H1 (cell line): ENCODE data around the gene HDHD2. TPM values are rescaled to one million over a fixed set of nuclear protein-coding genes. Genes with fewer than 3 reads are reported as not detected.

ENCODE experiments used
- ATF3 ChIP-seq: IDR thresholded peaks from 2 replicates; pipeline ENCODE4 v1.6.1; 2011; ENCODE audit warnings: low read depth, mild to moderate bottlenecking, low read length; ENCODE audit not compliant: insufficient read depth
- GABPA ChIP-seq: IDR thresholded peaks from 2 replicates; pipeline ENCODE4 v1.6.1; 2011; ENCODE audit warnings: mild to moderate bottlenecking, low read length, moderate library complexity, borderline replicate concordance; ENCODE audit not compliant: insufficient read depth
- SP1 ChIP-seq: IDR thresholded peaks from 2 replicates; pipeline ENCODE4 v1.6.1; 2011; ENCODE audit warnings: low read depth, low read length
- TAF7 ChIP-seq: optimal IDR thresholded peaks from 2 replicates; pipeline ENCODE3; 2011; ENCODE audit warnings: low read depth, mild to moderate bottlenecking, inconsistent platforms, low read length, moderate library complexity, borderline replicate concordance
- YY1 ChIP-seq: IDR thresholded peaks from 2 replicates; pipeline ENCODE4 v1.6.1; 2011; ENCODE audit warnings: low read depth, mild to moderate bottlenecking, low read length
- polyA plus RNA-seq, 7 experiments: library from polyadenylated mRNA; depleted of rRNA in 3 of 7; stranded (reverse) in 5 of 7; unstranded in 2 of 7; fragments of >200 nt in 5 of 7; fragments of 200-250 nt in 2 of 7; gene quantifications; 1 replicate in 5 of 7; 2 replicates in 1 of 7; 4 replicates in 1 of 7; pipeline versions ENCODE4 v1.2.1 to v1.2.3, GENCODE V29; 2011 to 2013; ENCODE audit warnings: missing spikeins in 2 of 7, mixed read lengths in 2 of 7
- total RNA-seq: library from RNA; stranded (reverse); fragmentation: NEBNext Ultra II Directional; extraction: Animal tissue kit (Norgen Biotek cat#: 25700); gene quantifications from 2 replicates; pipeline ENCODE4 v1.2.1, GENCODE V29; 2021
- TF ChIP-seq, protein P1 (sequence below): IDR thresholded peaks from 2 replicates; pipeline ENCODE4 v1.6.1; 2012; ENCODE audit warnings: inconsistent platforms

The HDHD2 gene
- total and polyA plus RNA-seq, 2 of the 8 experiments (the other 6 are each of a cell fraction or from before 2014, with no cell fraction given), result 16.7 to 42.7 TPM

GRCh38 chr18:47075098-47075883, 75.0 kb downstream of the HDHD2 start (continued):
- TF ChIP-seq, protein P1, sequence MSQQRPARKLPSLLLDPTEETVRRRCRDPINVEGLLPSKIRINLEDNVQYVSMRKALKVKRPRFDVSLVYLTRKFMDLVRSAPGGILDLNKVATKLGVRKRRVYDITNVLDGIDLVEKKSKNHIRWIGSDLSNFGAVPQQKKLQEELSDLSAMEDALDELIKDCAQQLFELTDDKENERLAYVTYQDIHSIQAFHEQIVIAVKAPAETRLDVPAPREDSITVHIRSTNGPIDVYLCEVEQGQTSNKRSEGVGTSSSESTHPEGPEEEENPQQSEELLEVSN, result no peak
- TF ChIP-seq YY1 (no peak), ATF3 (no peak), SP1 (no peak), GABPA (no peak), TAF7 (no peak)
